ENCODE measurements around the gene TMEM107.

Gene TMEM107

GRCh38 chr17:8150194-8151119, 25.7 kb downstream of the TMEM107 start:
- Mint-ChIP-seq H3K36me3 (peaks cover 46% of the 10 kb centered on the region), H3K4me1 (peaks cover 24% of the 10 kb centered on the region), H3K4me3 (peak overlapping the region; percentile 83), H3K27ac (peak overlapping the region; percentile 74), H3K27me3 (no peaks in the 10 kb centered on the region), H3K9me3 (no peaks in the 10 kb centered on the region)
- no peak for ATAC-seq

DNA sequence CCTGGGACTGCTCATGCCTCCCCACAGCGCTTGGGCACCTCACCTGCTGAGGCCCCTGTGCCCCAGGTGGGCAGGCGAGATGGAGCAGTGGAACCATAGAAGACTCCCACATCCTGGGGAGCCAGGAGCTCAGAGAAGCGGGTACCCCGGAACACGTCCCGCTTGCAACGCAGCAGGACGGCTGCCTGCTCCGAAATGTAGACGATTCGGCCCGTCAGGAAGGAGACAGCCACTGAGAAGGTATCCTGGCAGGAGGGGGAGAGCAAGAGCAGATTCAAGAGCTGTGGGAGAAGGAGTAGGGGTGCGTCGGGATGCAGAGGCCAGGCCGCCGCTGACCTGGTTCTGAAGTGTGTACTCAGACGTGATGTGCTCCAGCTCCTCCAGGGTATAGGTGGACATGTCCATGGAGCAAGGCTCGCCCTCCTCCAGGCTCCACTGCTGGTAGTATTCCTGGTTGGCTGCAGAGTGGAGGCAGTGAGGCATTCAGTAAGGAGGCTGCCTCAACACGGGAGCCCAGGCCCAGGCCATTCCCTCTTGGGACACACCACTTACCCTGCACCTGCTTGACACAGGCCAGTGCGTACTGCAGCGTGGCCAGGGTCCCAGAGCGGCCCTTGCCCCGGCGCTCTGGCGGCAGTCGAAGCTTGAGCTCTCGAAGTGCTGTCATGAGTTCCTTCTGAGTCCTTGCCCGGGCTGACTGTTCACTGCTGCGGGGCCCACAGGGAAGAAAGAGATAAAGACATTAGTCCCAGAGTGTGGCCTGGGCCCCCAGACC, 26.6 kb downstream of the TMEM107 start:
- no peak overlapping the region for H3K4me3 Mint-ChIP-seq
- peaks cover 53% of the 10 kb centered on the region for H3K36me3 Mint-ChIP-seq
- H3K27me3 Mint-ChIP-seq: no peaks in the 10 kb centered on the region
- ATAC-seq: no peak
- peaks cover 24% of the 10 kb centered on the region for H3K4me1 Mint-ChIP-seq
- no peak overlapping the region for H3K27ac Mint-ChIP-seq
- no peaks in the 10 kb centered on the region for H3K9me3 Mint-ChIP-seq

GRCh38 chr17:8148560-8148959, 27.6 kb downstream of the TMEM107 start:
- ATAC-seq: no peak
- no peaks in the 10 kb centered on the region for H3K9me3 Mint-ChIP-seq
- no peaks in the 10 kb centered on the region for H3K27me3 Mint-ChIP-seq
- H3K4me3 Mint-ChIP-seq: no peak overlapping the region
- peaks cover 64% of the 10 kb centered on the region for H3K36me3 Mint-ChIP-seq
- no peak overlapping the region for H3K27ac Mint-ChIP-seq
- peaks cover 24% of the 10 kb centered on the region for H3K4me1 Mint-ChIP-seq

- ATAC-seq: no peak
- H3K4me1 Mint-ChIP-seq: peaks cover 24% of the 10 kb centered on the region
- H3K27me3 Mint-ChIP-seq: no peaks in the 10 kb centered on the region
- H3K27ac Mint-ChIP-seq: no peak overlapping the region
- no peaks in the 10 kb centered on the region for H3K9me3 Mint-ChIP-seq
- peaks cover 69% of the 10 kb centered on the region for H3K36me3 Mint-ChIP-seq
- no peak overlapping the region for H3K4me3 Mint-ChIP-seq
Observed at GRCh38 chr17:8147805-8148404, 28.3 kb downstream of the TMEM107 start.

- Mint-ChIP-seq H3K27ac (no peak overlapping the region), H3K9me3 (no peaks in the 10 kb centered on the region), H3K4me1 (peaks cover 24% of the 10 kb centered on the region), H3K4me3 (no peak overlapping the region), H3K36me3 (peaks cover 75% of the 10 kb centered on the region), H3K27me3 (no peaks in the 10 kb centered on the region)
- no peak for ATAC-seq
Observed at GRCh38 chr17:8147141-8147804, 28.9 kb downstream of the TMEM107 start.

DNA sequence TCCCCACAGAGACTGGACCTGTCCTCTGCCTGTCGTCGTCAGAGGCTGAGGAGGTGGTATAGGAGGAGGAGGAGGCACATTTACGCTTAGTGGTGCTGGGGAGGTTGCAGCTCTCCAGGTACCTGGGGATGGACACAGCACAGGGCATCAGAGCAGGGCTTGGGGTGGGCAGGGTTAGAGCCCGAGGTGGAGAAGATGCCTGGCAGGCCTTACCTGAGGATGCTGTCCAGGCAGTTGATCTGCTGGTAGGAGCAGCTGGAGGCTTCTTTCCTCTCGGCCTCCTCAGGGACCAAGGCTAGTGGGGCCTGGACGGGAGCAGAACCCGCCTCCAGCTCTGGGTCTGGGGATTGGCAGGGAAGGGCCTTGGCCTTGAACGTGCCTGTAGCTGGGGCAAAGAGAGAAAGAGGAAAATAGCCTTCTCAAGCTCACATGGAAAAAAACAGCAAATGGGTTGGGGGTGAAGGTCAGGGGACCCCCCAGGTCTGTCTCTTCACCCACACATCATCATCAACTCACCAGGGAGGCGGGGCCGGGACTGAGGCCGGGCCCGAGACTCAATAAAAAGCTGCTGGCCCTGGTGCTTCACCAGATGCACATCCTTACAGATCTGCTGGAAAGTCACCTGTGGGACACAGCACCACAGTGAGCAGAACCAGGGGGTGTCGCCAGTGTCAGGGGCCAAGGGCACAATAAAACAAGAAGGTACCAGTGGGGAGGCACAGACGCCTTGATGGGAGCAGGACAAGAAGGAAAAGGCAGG, 29.6 kb downstream of the TMEM107 start:
- no peak for ATAC-seq
- Mint-ChIP-seq H3K27me3 (no peaks in the 10 kb centered on the region), H3K4me1 (peaks cover 24% of the 10 kb centered on the region), H3K9me3 (no peaks in the 10 kb centered on the region), H3K27ac (no peak overlapping the region), H3K4me3 (no peak overlapping the region), H3K36me3 (peaks cover 79% of the 10 kb centered on the region)

GRCh38 chr17:8145811-8146210, 30.4 kb downstream of the TMEM107 start:
- ATAC-seq: no peak
- H3K27ac Mint-ChIP-seq: no peak overlapping the region
- no peak overlapping the region for H3K4me3 Mint-ChIP-seq
- H3K27me3 Mint-ChIP-seq: no peaks in the 10 kb centered on the region
- peaks cover 23% of the 10 kb centered on the region for H3K4me1 Mint-ChIP-seq
- peaks cover 86% of the 10 kb centered on the region for H3K36me3 Mint-ChIP-seq
- H3K9me3 Mint-ChIP-seq: no peaks in the 10 kb centered on the region

DNA sequence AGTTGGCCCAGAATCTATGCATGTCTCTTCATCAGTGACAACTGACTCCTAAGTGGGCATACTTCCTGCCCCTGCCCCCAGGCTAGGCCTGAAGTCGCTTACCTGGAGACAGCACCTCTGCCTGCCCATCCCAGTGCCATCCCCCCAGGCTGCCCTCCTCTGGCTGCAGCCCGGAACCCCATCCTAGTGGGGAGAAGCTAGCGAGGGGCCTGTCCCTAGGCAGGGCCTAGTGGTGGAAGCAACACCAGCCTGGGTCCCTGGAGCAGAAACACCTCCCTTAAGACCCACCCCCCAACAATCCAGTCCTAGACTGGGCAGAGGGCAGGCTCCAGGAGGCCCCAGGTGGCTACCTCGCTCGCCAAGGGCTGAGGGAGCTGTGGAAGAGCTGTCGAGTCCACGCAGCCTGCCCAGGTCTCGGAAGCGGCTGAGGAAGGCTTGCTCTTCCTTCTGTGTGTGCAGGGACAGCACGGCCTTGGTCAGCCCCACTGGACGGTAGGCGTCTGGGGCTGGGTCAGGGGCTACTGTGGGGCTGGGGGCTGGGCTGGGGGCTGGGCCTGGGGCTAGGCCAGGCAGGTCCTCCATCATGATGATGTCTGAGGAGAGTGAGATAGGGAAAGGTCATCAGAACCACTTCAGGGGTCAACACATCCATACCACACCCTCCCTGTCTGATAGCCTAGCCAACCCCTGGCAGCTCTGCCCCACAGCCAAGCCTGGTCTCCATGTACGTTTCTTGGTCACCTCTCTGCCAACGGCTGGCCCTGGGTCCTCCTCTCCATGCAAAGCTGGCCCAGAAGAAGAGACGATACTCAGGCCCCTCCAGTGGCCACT, 31.6 kb downstream of the TMEM107 start:
- H3K27ac Mint-ChIP-seq: no peak overlapping the region
- H3K4me3 Mint-ChIP-seq: no peak overlapping the region
- H3K36me3 Mint-ChIP-seq: peaks cover 87% of the 10 kb centered on the region
- ATAC-seq: no peak
- H3K4me1 Mint-ChIP-seq: peaks cover 11% of the 10 kb centered on the region
- H3K9me3 Mint-ChIP-seq: no peaks in the 10 kb centered on the region
- H3K27me3 Mint-ChIP-seq: no peaks in the 10 kb centered on the region

GRCh38 chr17:8143581-8144400, 32.4 kb downstream of the TMEM107 start:
- H3K36me3 Mint-ChIP-seq: peaks cover 79% of the 10 kb centered on the region
- peaks cover 8% of the 10 kb centered on the region for H3K4me1 Mint-ChIP-seq
- no peak for ATAC-seq
- no peaks in the 10 kb centered on the region for H3K9me3 Mint-ChIP-seq
- no peak overlapping the region for H3K27ac Mint-ChIP-seq
- no peaks in the 10 kb centered on the region for H3K27me3 Mint-ChIP-seq
- H3K4me3 Mint-ChIP-seq: no peak overlapping the region

- Mint-ChIP-seq H3K4me3 (no peak overlapping the region), H3K4me1 (peaks cover 8% of the 10 kb centered on the region), H3K36me3 (peaks cover 71% of the 10 kb centered on the region), H3K27ac (no peak overlapping the region), H3K9me3 (no peaks in the 10 kb centered on the region), H3K27me3 (no peaks in the 10 kb centered on the region)
- ATAC-seq: no peak
Observed at GRCh38 chr17:8142887-8143580, 33.1 kb downstream of the TMEM107 start.

DNA sequence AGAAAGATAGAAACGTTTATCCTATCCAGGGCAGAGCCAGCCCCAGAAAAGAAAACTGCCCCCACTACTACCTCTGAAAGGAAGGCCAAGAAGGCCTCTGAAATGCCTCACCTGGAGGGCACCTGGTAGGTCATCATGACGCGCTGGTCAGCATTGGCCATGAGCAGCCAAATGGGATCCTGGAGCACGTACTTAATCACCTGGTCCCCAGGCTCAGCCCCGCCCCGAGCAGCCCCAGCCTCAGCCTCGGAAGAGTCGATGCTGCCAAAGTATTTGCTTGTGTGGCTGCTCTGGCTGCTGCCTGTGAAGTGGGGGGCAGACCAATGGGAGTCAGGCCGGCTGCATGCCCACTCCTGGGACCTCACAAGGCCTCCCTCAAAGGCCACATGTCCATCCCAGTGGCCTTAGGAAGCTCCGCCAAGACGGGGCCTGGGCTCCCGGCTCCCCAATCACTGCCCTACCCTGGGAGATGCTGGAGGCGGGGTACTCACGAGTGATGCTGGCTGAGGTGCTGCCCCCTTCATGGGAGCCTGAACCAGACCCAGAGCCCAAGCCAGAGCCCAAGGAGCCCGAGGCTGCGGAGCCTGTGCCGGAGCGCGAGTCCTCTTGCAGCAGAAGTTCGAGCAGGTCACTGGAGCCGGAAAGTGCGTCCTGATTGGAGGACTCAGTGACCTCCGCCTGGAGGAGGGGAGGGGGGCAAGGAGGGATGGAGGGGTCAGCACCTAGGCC, 33.9 kb downstream of the TMEM107 start:
- no peaks in the 10 kb centered on the region for H3K9me3 Mint-ChIP-seq

DNA sequence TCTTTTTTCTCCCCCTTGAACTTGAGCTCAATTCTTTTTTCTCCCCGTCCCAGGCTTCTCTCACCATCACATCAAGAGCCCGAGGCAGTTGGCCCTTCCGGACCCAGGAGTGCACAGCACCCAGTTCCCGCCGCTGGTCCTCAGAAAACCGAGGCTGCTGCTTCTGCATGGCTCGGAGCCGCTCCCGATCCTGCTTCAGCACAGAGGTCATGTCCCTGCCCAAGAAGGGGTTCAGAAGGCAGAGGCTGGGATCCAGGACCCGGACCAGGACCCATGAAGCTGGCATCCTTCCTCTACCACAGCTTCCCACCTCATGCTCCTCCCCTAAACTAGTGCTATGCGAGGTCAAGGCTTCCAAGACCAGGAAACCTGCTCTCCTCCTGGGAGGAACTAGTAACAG, 34.4 kb downstream of the TMEM107 start:
- Mint-ChIP-seq H3K9me3 (no peaks in the 10 kb centered on the region), H3K36me3 (peaks cover 59% of the 10 kb centered on the region), H3K27me3 (no peaks in the 10 kb centered on the region), H3K4me3 (no peak overlapping the region), H3K27ac (no peak overlapping the region), H3K4me1 (peaks cover 8% of the 10 kb centered on the region)
- ATAC-seq: no peak

More for the DNA sequence above, 33.9 kb downstream of the TMEM107 start:
- no peak overlapping the region for H3K4me3 Mint-ChIP-seq
- no peak overlapping the region for H3K27ac Mint-ChIP-seq
- H3K4me1 Mint-ChIP-seq: peaks cover 8% of the 10 kb centered on the region
- no peak for ATAC-seq
- H3K27me3 Mint-ChIP-seq: no peaks in the 10 kb centered on the region
- peaks cover 64% of the 10 kb centered on the region for H3K36me3 Mint-ChIP-seq
